ENCODE results near the gene INAFM2. TPM values are rescaled to one million over a fixed set of nuclear protein-coding genes. Genes with fewer than 3 reads are reported as not detected.

INAFM2 gene
- total RNA-seq, 2 donors from 2014 or later = 10.8 to 11.0 TPM

DNA sequence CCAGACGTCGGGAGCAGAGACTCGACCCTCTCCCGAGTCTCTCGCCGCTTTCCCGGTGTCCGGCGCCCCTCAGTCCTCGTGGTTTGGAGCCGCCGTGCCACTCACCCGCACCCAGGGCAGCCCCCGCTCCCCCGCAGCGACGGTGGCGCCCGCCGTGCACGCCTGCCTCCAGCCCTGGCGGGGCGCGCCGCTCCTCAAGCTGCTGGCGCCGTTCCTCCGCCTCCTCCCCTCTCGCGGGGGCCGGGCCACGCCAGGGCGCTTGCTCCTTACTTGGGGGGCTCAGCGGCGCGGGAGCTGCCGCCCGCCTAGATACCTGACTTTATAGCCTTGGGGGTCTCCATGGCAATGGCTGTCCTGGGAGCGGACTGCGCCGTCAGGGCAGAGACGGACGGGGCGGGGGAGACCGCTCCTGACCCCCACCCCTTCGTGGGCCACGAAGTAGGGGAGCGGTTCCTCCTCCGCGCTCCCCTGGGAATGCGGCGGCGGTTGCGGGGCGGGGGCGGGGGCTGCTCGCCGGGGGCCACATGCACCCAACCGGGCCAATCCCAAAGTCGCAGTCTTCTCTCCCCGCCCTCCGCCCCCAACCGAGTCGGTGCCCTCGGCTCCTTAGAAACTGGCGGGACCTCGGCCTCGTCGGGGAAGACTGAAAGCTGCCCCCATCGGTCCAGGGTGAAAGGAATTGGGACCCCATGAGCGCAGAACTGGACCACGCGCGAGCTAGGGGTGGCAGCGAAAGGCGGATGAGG, 40.5 kb upstream of the INAFM2 start, which contains the start of gene ANKRD63:
Gene ANKRD63 (minus strand): TSS at position 196 of the 746 bp plus-strand sequence. CDS start 478 bp downstream, outside the sequence.
- no peak within 1 kb of the TSS for H3K27ac Mint-ChIP-seq
- no peaks in the 10 kb centered on the region for H3K4me1 Mint-ChIP-seq
- no peaks in the 10 kb centered on the region for H3K9me3 Mint-ChIP-seq
- peak; percentile 52 for ATAC-seq (replicated peaks)
- H3K4me3 Mint-ChIP-seq = peak within 1 kb of the TSS; percentile 31
- H3K36me3 Mint-ChIP-seq (ENCODE audit: low read depth) = no peaks in the 10 kb centered on the region
- H3K27me3 Mint-ChIP-seq = peaks cover 13% of the 10 kb centered on the region

- H3K27ac Mint-ChIP-seq = no peak overlapping the region
- no peak for ATAC-seq (replicated peaks)
- H3K4me3 Mint-ChIP-seq = peak overlapping the region; percentile 31
- peaks cover 8% of the 10 kb centered on the region for H3K27me3 Mint-ChIP-seq
- H3K4me1 Mint-ChIP-seq = no peaks in the 10 kb centered on the region
- H3K36me3 Mint-ChIP-seq (ENCODE audit: low read depth) = no peaks in the 10 kb centered on the region
- H3K9me3 Mint-ChIP-seq = no peaks in the 10 kb centered on the region
These were observed 39.7 kb upstream of the INAFM2 start for GRCh38 chr15:40283615-40284300.

GRCh38 chr15:40285151-40285550, 38.3 kb upstream of the INAFM2 start:
- H3K36me3 Mint-ChIP-seq (ENCODE audit: low read depth) = peaks cover 12% of the 10 kb centered on the region
- H3K27ac Mint-ChIP-seq = no peak overlapping the region
- no peak for ATAC-seq (replicated peaks)
- H3K4me1 Mint-ChIP-seq = no peaks in the 10 kb centered on the region
- H3K9me3 Mint-ChIP-seq = no peaks in the 10 kb centered on the region
- H3K27me3 Mint-ChIP-seq = peaks cover 8% of the 10 kb centered on the region
- no peak overlapping the region for H3K4me3 Mint-ChIP-seq

GRCh38 chr15:40285554-40286011, 37.9 kb upstream of the INAFM2 start:
- Mint-ChIP-seq H3K36me3 (ENCODE audit: low read depth) (peaks cover 16% of the 10 kb centered on the region), H3K4me3 (no peak overlapping the region), H3K4me1 (no peaks in the 10 kb centered on the region), H3K27ac (peak overlapping the region; percentile 67), H3K9me3 (no peaks in the 10 kb centered on the region), H3K27me3 (peaks cover 5% of the 10 kb centered on the region)
- ATAC-seq (replicated peaks) = no peak

DNA sequence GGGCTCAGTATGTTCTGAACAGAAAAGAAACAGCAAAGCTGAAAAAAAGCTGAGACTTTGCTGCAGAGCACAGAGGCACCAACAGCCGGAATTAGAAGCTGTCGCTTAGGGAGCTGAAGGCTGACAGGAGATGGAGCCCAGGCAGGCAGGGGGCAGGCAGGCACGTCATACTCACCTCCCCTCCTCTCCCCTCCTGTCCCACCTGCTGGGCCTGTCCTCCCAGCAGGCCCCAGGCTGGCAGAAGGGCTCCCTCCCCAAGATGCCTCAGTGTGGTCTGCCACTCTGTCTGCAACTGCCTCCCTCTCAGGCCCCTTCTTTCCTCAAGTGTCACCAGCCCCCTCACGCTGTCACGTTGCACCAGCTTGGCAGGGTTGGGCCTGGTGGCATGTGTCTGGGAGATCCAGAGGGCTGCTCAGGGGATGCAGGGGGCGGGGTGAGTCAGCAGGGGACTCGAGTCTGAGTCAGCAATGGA, 37.4 kb upstream of the INAFM2 start:
- Mint-ChIP-seq H3K9me3 (no peaks in the 10 kb centered on the region), H3K4me1 (no peaks in the 10 kb centered on the region), H3K4me3 (no peak overlapping the region), H3K27me3 (peaks cover 2% of the 10 kb centered on the region), H3K36me3 (ENCODE audit: low read depth) (peaks cover 17% of the 10 kb centered on the region), H3K27ac (peak overlapping the region; percentile 67)
- ATAC-seq (replicated peaks) = no peak

GRCh38 chr15:40286794-40287193, 36.7 kb upstream of the INAFM2 start:
- no peak overlapping the region for H3K4me3 Mint-ChIP-seq
- no peak overlapping the region for H3K27ac Mint-ChIP-seq
- H3K36me3 Mint-ChIP-seq (ENCODE audit: low read depth) = peaks cover 17% of the 10 kb centered on the region
- no peak for ATAC-seq (replicated peaks)
- no peaks in the 10 kb centered on the region for H3K4me1 Mint-ChIP-seq
- no peaks in the 10 kb centered on the region for H3K9me3 Mint-ChIP-seq
- no peaks in the 10 kb centered on the region for H3K27me3 Mint-ChIP-seq

GRCh38 chr15:40287505-40287904, 36.0 kb upstream of the INAFM2 start:
- Mint-ChIP-seq H3K4me3 (no peak overlapping the region), H3K27me3 (no peaks in the 10 kb centered on the region), H3K36me3 (ENCODE audit: low read depth) (peaks cover 17% of the 10 kb centered on the region), H3K9me3 (no peaks in the 10 kb centered on the region), H3K27ac (no peak overlapping the region), H3K4me1 (no peaks in the 10 kb centered on the region)
- no peak for ATAC-seq (replicated peaks)

DNA sequence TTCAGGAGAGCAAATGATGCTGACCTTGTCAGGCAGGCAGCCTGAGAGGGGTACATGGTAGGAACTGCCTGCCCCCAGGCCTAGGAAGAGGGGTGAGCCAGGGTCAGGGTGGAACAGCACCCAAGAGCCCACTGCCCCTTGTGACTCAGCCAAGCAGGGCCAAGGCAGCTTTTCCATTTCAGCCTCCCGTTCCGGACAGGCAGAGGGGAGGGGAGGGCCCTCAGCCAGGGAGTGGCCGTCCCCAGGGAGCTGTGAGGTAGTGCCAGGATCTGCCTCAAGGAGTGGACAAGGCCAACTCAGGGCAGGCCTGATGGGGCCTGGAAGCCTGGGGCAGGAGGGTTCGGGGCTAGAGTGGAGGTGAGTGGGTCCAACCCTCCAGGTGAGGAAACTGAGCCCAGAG, 35.5 kb upstream of the INAFM2 start:
- no peak overlapping the region for H3K4me3 Mint-ChIP-seq

GRCh38 chr15:40289140-40289775, 34.2 kb upstream of the INAFM2 start:
- peak; percentile 7 for ATAC-seq (replicated peaks)
- H3K27ac Mint-ChIP-seq = peak overlapping the region; percentile 68
- H3K36me3 Mint-ChIP-seq (ENCODE audit: low read depth) = peaks cover 17% of the 10 kb centered on the region
- no peaks in the 10 kb centered on the region for H3K9me3 Mint-ChIP-seq
- H3K27me3 Mint-ChIP-seq = no peaks in the 10 kb centered on the region
- H3K4me1 Mint-ChIP-seq = no peaks in the 10 kb centered on the region
- H3K4me3 Mint-ChIP-seq = no peak overlapping the region

More for the DNA sequence above, 35.5 kb upstream of the INAFM2 start:
- peaks cover 17% of the 10 kb centered on the region for H3K36me3 Mint-ChIP-seq (ENCODE audit: low read depth)
- no peak for ATAC-seq (replicated peaks)
- no peaks in the 10 kb centered on the region for H3K27me3 Mint-ChIP-seq
- no peaks in the 10 kb centered on the region for H3K4me1 Mint-ChIP-seq
- H3K27ac Mint-ChIP-seq = no peak overlapping the region
- no peaks in the 10 kb centered on the region for H3K9me3 Mint-ChIP-seq

DNA sequence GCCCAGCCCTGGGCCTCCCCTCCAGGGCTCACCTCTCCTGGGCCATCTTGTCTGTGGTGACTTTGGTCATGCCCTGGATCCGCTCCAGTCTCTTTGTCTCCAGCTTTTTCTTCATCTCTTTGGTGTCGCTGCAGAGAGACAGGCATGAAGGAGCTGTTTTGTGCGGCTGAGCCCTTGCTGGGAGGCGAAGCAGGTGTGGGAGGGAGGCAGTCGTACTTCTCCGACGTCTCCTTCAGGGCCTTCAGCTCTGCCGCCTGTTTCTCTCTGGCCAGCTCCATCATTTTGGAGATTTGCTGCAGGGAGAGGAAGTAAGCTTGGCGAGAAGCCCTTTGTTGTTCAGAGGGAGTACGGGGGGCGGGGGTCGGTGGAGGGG, 33.0 kb upstream of the INAFM2 start:
- H3K27ac Mint-ChIP-seq = no peak overlapping the region
- peaks cover 17% of the 10 kb centered on the region for H3K36me3 Mint-ChIP-seq (ENCODE audit: low read depth)
- H3K4me3 Mint-ChIP-seq = no peak overlapping the region
- H3K27me3 Mint-ChIP-seq = no peaks in the 10 kb centered on the region
- H3K9me3 Mint-ChIP-seq = no peaks in the 10 kb centered on the region
- no peaks in the 10 kb centered on the region for H3K4me1 Mint-ChIP-seq
- no peak for ATAC-seq (replicated peaks)

DNA sequence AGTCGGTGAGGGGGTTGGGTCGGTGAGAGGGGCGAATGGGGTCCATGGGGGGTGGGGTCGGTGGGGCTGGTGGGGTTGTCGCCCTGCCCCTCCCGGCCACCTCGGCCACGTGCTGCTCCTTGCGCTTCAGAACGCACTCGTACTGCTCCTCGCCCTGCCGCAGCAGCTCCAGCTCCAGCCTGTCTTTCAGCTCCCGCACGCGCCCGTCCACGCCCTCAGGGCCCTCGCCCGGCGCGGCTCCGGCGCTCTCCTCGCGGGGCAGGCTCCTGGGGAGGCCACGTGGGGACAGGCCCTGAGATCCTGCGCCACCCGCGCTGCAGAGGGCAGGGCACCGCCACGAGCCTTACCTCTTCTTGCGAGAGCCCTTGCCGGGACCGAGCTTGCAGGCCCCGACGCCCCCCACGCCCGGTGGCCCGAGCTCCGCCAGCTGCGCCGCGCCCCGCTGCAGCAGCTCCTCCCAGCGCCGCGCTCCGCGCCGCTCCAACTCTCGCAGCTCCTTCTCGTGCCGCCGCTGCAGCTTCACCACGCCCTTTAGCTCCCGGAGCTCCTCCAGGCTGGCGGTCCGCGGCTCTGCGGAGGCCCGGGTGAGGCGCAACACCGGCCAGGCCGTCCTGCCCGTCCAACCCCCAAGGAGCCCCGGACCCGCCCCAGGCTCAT, 32.4 kb upstream of the INAFM2 start:
- Mint-ChIP-seq H3K4me1 (no peaks in the 10 kb centered on the region), H3K36me3 (ENCODE audit: low read depth) (peaks cover 17% of the 10 kb centered on the region), H3K27me3 (no peaks in the 10 kb centered on the region), H3K4me3 (no peak overlapping the region), H3K27ac (no peak overlapping the region), H3K9me3 (no peaks in the 10 kb centered on the region)
- no peak for ATAC-seq (replicated peaks)

GRCh38 chr15:40292246-40292645, 31.2 kb upstream of the INAFM2 start:
- peaks cover 17% of the 10 kb centered on the region for H3K36me3 Mint-ChIP-seq (ENCODE audit: low read depth)
- ATAC-seq (replicated peaks) = no peak
- H3K4me3 Mint-ChIP-seq = no peak overlapping the region
- no peaks in the 10 kb centered on the region for H3K9me3 Mint-ChIP-seq
- H3K4me1 Mint-ChIP-seq = no peaks in the 10 kb centered on the region
- H3K27me3 Mint-ChIP-seq = no peaks in the 10 kb centered on the region
- H3K27ac Mint-ChIP-seq = no peak overlapping the region

DNA sequence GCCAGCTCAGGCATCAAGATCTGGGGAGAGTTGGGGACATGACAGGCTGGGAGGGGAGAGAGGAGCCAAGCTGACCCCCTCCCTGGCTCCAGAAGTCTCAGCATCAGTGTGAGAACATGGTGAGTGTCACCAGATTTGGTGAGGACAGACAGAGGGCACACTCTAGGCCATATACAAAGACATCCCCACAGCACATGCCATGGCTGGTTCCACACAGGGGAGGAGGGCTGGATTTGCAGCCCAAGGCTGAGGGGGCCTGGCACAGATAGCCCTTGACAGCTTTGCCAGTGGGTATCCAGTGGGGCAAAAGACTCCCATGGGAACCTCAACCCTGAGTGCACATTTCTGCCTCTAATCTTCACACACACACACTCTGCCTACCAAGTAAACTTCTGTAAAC, 30.5 kb upstream of the INAFM2 start:
- H3K36me3 Mint-ChIP-seq (ENCODE audit: low read depth) = peaks cover 17% of the 10 kb centered on the region
- no peaks in the 10 kb centered on the region for H3K27me3 Mint-ChIP-seq
- no peak for ATAC-seq (replicated peaks)
- H3K27ac Mint-ChIP-seq = no peak overlapping the region
- no peak overlapping the region for H3K4me3 Mint-ChIP-seq
- H3K4me1 Mint-ChIP-seq = no peaks in the 10 kb centered on the region
- H3K9me3 Mint-ChIP-seq = no peaks in the 10 kb centered on the region
